BE2C (cell line): Measurements from ENCODE around the gene APOE.
"Not testable (repeated sequence)": the region's sequence is repeated elsewhere in the genome, so short reads cannot be mapped to it uniquely, and the experiment has no call there.

ENCODE experiments used
- DNase-seq: peaks from one replicate; pipeline ENCODE4 v3.0.0-alpha.2; 2020
- H3K27me3 ChIP-seq: fragments of 250-450 bp; sonication (Bioruptor Pico); 2 replicates; pipeline ENCODE4 v1.5.1; 2020; ENCODE audit warnings: mild to moderate bottlenecking
- H3K36me3 ChIP-seq: fragments of 250-450 bp; sonication (Bioruptor Pico); 2 replicates; pipeline ENCODE4 v1.5.1; 2020; ENCODE audit warnings: mild to moderate bottlenecking
- H3K4me1 ChIP-seq: fragments of 250-450 bp; sonication (Bioruptor Pico); 2 replicates; pipeline ENCODE4 v1.5.1; 2020
- H3K4me3 ChIP-seq: 2 replicates; pipeline ENCODE4 v1.5.1; 2011; ENCODE audit warnings: low read depth, low read length
- H3K9me3 ChIP-seq: fragments of 250-450 bp; sonication (Bioruptor Pico); 2 replicates; pipeline ENCODE4 v1.5.1; 2020
- CTCF ChIP-seq: IDR thresholded peaks from 2 replicates; pipeline ENCODE4 v1.5.1; 2012; ENCODE audit warnings: mild to moderate bottlenecking, low read depth, low read length

Gene APOE

GRCh38 chr19:44875666-44876451 lies 29.7 kb upstream of the APOE start:
- H3K4me1 ChIP-seq, result 0 out of 2 replicates have a peak, but pooled peaks cover 4% of the 10 kb centered on the region
- H3K4me3 ChIP-seq, result no peak overlapping the region
- no peak for TF ChIP-seq CTCF
- H3K27me3 ChIP-seq, result no peaks in the 10 kb centered on the region
- no peak for DNase-seq
- H3K36me3 ChIP-seq, result no peaks in the 10 kb centered on the region
- no peaks in the 10 kb centered on the region for H3K9me3 ChIP-seq

GRCh38 chr19:44876930-44877535 lies 28.6 kb upstream of the APOE start:
- Histone ChIP-seq H3K9me3 (no peaks in the 10 kb centered on the region), H3K27me3 (no peaks in the 10 kb centered on the region), H3K4me3 (no peak overlapping the region), H3K36me3 (no peaks in the 10 kb centered on the region), H3K4me1 (0 out of 2 replicates have a peak, but pooled peaks cover 4% of the 10 kb centered on the region)
- DNase-seq, result no peak
- no peak for TF ChIP-seq CTCF

GRCh38 chr19:44878120-44878865 lies 27.3 kb upstream of the APOE start:
- DNase-seq, result no peak
- TF ChIP-seq CTCF, result no peak
- no peaks in the 10 kb centered on the region for H3K36me3 ChIP-seq

GRCh38 chr19:44879309-44880065 lies 26.1 kb upstream of the APOE start:
- TF ChIP-seq CTCF, result no peak
- H3K4me1 ChIP-seq, result 0 out of 2 replicates have a peak, but pooled peaks cover 4% of the 10 kb centered on the region
- H3K9me3 ChIP-seq, result no peaks in the 10 kb centered on the region
- no peaks in the 10 kb centered on the region for H3K36me3 ChIP-seq
- DNase-seq, result no peak
- no peak overlapping the region for H3K4me3 ChIP-seq
- H3K27me3 ChIP-seq, result no peaks in the 10 kb centered on the region

More at GRCh38 chr19:44878120-44878865, 27.3 kb upstream of the APOE start:
- no peaks in the 10 kb centered on the region for H3K27me3 ChIP-seq
- no peaks in the 10 kb centered on the region for H3K9me3 ChIP-seq
- 0 out of 2 replicates have a peak, but pooled peaks cover 4% of the 10 kb centered on the region for H3K4me1 ChIP-seq
- no peak overlapping the region for H3K4me3 ChIP-seq

- Histone ChIP-seq H3K4me3 (no peak overlapping the region), H3K4me1 (0 out of 2 replicates have a peak, but pooled peaks cover 3% of the 10 kb centered on the region), H3K9me3 (no peaks in the 10 kb centered on the region), H3K36me3 (no peaks in the 10 kb centered on the region), H3K27me3 (no peaks in the 10 kb centered on the region)
- no peak for TF ChIP-seq CTCF
- no peak for DNase-seq
Observed at GRCh38 chr19:44882063-44882462, 23.5 kb upstream of the APOE start.

GRCh38 chr19:44882619-44883397 lies 22.8 kb upstream of the APOE start:
- not testable (repeated sequence) for H3K27me3 ChIP-seq, H3K36me3 ChIP-seq, H3K4me3 ChIP-seq, H3K4me1 ChIP-seq, H3K9me3 ChIP-seq, DNase-seq
